K562 (cell line): ENCODE data around the gene MAP1LC3B2. TPM values are rescaled to one million over a fixed set of nuclear protein-coding genes. Genes with fewer than 3 reads are reported as not detected.

Experiments used
- ARID1B ChIP-seq: fragments of 450-650 bp; IDR thresholded peaks from 2 replicates; pipeline ENCODE4 v1.6.1; 2016; ENCODE audit warnings: antibody characterized with exemption, mild to moderate bottlenecking, inconsistent platforms
- HLTF ChIP-seq: fragments of 450-650 bp; IDR thresholded peaks from 2 replicates; pipeline ENCODE4 v1.6.1; 2016
- HMBOX1 ChIP-seq: sonication (generic); IDR thresholded peaks from 2 replicates; pipeline ENCODE4 v1.6.1; 2016
- KAT8 ChIP-seq: fragments of 450-650 bp; IDR thresholded peaks from 2 replicates; pipeline ENCODE4 v1.6.1; 2016; ENCODE audit warnings: low read depth, mild to moderate bottlenecking
- KLF10 ChIP-seq: fragments of 250-450 bp; sonication (Bioruptor Pico); IDR thresholded peaks from 2 replicates; pipeline ENCODE4 v1.6.1; 2021; ENCODE audit warnings: matching md5 sums
- PKNOX1 ChIP-seq: fragments of 450-650 bp; IDR thresholded peaks from 2 replicates; pipeline ENCODE4 v1.6.1; 2016
- SNIP1 ChIP-seq: fragments of 450-650 bp; IDR thresholded peaks from 2 replicates; pipeline ENCODE4 v1.7.1; 2017; ENCODE audit warnings: low read depth, mild to moderate bottlenecking
- SREBF1 ChIP-seq: fragments of 150-350 bp; IDR thresholded peaks from 2 replicates; pipeline ENCODE4 v1.6.1; 2014; ENCODE audit warnings: antibody characterized with exemption, low read depth, low read length, borderline replicate concordance
- TRIM24 ChIP-seq, 2 experiments: fragments of 450-650 bp; IDR thresholded peaks; 2 replicates each; pipeline ENCODE4 v1.6.1; 2016
- ZFP30 ChIP-seq: fragments of 250-450 bp; sonication (Bioruptor Pico); IDR thresholded peaks from 2 replicates; pipeline ENCODE4 v1.8.0; 2022; ENCODE audit warnings: moderate library complexity, mild to moderate bottlenecking, inconsistent platforms, borderline replicate concordance
- ZNF512 ChIP-seq: IDR thresholded peaks from 2 replicates; pipeline ENCODE4 v1.6.1; 2016; ENCODE audit warnings: missing genetic modification characterization, missing compliant biosample characterization
- polyA plus RNA-seq, 8 experiments: library from polyadenylated mRNA; depleted of rRNA in 4 of 8; stranded (reverse) in 5 of 8; unstranded in 3 of 8; fragments of >200 nt; fragmentation: Nextera tagmentation in 2 of 8; fragmentation: Illumina TruSeq in 1 of 8; extraction: Ambion mirVana in 2 of 8; extraction: Trizol in 1 of 8; gene quantifications; 2 replicates each; pipeline versions ENCODE4 v1.2.1 to v1.2.3, GENCODE V29; 2011 to 2014; ENCODE audit warnings: inconsistent platforms in 1 of 8, missing spikeins in 1 of 8
- total RNA-seq, 7 experiments: library from RNA; depleted of rRNA in 6 of 7; stranded (reverse); fragments of >200 nt in 6 of 7; fragmentation: Illumina TruSeq in 2 of 7; extraction: Trizol in 2 of 7; gene quantifications; 2 replicates each; pipeline versions ENCODE4 v1.2.1 to v1.2.3, GENCODE V29; 2011 to 2021; ENCODE audit warnings: low replicate concordance in 1 of 7

MAP1LC3B2 gene
- total and polyA plus RNA-seq, 9 of the 15 experiments (the other 6 are each of a cell fraction or from before 2014, with no cell fraction given) = 0.53 to 2.8 (median 0.76) TPM; not detected in 2

GRCh38 chr12:116551151-116551550, 8.0 kb upstream of the MAP1LC3B2 start (continued):
- TF ChIP-seq SNIP1 (0 out of 2 replicates have a peak, but pooled peaks have one; percentile 3), HMBOX1 (no peak), KLF10 (no peak), SREBF1 (no peak), KAT8 (no peak), HLTF (peak; percentile 27; the same call in 1 of the 2 replicates), ZFP30 (no peak), ZNF512 (no peak), PKNOX1 (peak; percentile 41), ARID1B (0 out of 2 replicates have a peak, but pooled peaks have one; percentile 13), TRIM24 (IDR thresholded peaks at IDR 0.05) (0 out of 4 replicates have a peak, but pooled peaks of 1 of the 2 experiments have one; percentile 21)
